Right atrium auricular region (tissue), 2 donors: Measurements from ENCODE around the gene CRIM1. TPM values are rescaled to one million over a fixed set of nuclear protein-coding genes. Genes with fewer than 3 reads are reported as not detected.

Source experiments
- DNase-seq: peaks from one replicate; pipeline ENCODE4 v3.0.0-alpha.2; 2019; ENCODE audit warnings: low spot score
- H3K27ac ChIP-seq, 2 donors: fragments of 200-600 bp; sonication (generic); 1 replicate in 1 of 2; 2 replicates in 1 of 2; pipeline ENCODE4 v1.5.1; 2016 to 2019
- H3K27me3 ChIP-seq, 2 donors: fragments of 200-600 bp; sonication (generic); one replicate each; pipeline versions ENCODE4 v1.5.1 to v1.6.0; 2017 to 2019
- H3K36me3 ChIP-seq: fragments of 200-600 bp; sonication (generic); one replicate; pipeline ENCODE4 v1.5.1; 2016
- H3K4me1 ChIP-seq, 2 donors: fragments of 200-600 bp; sonication (generic); one replicate each; pipeline versions ENCODE4 v1.5.1 to v1.6.0; 2017 to 2019
- H3K4me3 ChIP-seq, 2 donors: fragments of 200-600 bp; sonication (generic); 1 replicate in 1 of 2; 2 replicates in 1 of 2; pipeline ENCODE4 v1.5.1; 2017 to 2019; ENCODE audit warnings: mild to moderate bottlenecking in 1 of 2, moderate library complexity in 1 of 2
- H3K9me3 ChIP-seq, 2 donors: fragments of 200-600 bp; sonication (generic); one replicate each; pipeline ENCODE4 v1.5.1; 2019
- total RNA-seq, 2 donors: library from RNA; depleted of rRNA; stranded (reverse); fragments of >200 nt; gene quantifications; one replicate each; pipeline ENCODE4 v1.1.0, GENCODE V29; 2016
- TF ChIP-seq, protein P1 (sequence below), 2 donors: fragments of 200-600 bp; sonication (generic); IDR thresholded peaks; one replicate each; pipeline ENCODE4 v1.5.1; 2019; ENCODE audit warnings: antibody characterized with exemption in 2 of 2

Gene CRIM1
- total RNA-seq, 2 donors from 2014 or later: 49.1 to 71.3 TPM

DNA sequence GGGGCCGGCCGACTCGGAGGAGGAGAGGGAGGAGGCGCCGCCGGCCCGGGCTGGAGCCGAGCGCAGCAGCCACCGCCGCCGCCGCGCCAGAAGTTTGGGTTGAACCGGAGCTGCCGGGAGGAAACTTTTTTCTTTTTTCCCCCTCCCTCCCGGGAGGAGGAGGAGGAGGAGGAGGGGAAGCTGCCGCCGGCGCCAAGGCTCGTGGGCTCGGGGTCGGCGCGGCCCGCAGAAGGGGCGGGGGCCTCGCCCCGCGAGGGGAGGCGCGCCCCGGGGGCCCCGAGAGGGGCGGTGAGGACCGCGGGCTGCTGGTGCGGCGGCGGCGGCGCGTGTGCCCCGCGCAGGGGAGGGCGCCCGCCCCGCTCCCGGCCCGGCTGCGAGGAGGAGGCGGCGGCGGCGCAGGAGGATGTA is 316 bp downstream of the CRIM1 start:
- H3K27ac ChIP-seq: peak overlapping the region; percentile 83 to 89
- peak overlapping the region; percentile 62 to 69 for H3K4me3 ChIP-seq
- peaks cover 0 to 40% of the 10 kb centered on the region in 2 donors for H3K4me1 ChIP-seq
- H3K36me3 ChIP-seq: no peaks in the 10 kb centered on the region
- no peak for DNase-seq
- TF ChIP-seq, protein P1, sequence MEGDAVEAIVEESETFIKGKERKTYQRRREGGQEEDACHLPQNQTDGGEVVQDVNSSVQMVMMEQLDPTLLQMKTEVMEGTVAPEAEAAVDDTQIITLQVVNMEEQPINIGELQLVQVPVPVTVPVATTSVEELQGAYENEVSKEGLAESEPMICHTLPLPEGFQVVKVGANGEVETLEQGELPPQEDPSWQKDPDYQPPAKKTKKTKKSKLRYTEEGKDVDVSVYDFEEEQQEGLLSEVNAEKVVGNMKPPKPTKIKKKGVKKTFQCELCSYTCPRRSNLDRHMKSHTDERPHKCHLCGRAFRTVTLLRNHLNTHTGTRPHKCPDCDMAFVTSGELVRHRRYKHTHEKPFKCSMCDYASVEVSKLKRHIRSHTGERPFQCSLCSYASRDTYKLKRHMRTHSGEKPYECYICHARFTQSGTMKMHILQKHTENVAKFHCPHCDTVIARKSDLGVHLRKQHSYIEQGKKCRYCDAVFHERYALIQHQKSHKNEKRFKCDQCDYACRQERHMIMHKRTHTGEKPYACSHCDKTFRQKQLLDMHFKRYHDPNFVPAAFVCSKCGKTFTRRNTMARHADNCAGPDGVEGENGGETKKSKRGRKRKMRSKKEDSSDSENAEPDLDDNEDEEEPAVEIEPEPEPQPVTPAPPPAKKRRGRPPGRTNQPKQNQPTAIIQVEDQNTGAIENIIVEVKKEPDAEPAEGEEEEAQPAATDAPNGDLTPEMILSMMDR (IDR thresholded peaks at IDR 0.05): no peak
- no peaks in the 10 kb centered on the region for H3K27me3 ChIP-seq
- no peaks in the 10 kb centered on the region for H3K9me3 ChIP-seq

DNA sequence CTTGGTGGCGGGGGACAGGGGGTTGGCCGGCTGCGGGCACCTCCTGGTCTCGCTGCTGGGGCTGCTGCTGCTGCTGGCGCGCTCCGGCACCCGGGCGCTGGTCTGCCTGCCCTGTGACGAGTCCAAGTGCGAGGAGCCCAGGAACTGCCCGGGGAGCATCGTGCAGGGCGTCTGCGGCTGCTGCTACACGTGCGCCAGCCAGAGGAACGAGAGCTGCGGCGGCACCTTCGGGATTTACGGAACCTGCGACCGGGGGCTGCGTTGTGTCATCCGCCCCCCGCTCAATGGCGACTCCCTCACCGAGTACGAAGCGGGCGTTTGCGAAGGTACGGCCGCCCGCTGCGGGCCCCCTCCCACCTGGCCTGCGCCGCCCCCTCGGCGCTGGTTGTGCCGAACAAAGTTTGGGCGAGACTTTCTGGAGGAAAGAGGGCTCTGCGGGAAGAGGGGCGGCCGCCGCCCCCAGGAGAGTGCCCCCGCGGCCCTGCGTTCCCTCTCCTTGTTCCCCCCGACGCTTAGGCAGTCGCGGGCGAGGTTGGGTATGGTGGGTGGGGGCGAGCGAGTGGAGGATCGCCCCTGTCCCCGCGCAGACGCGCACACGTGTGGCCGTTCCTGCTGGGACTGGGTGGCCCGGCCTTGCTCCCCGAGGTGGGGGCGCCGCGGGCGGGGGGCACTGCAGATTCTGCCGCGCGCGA is 866 bp downstream of the CRIM1 start:
- H3K36me3 ChIP-seq: no peaks in the 10 kb centered on the region
- no peaks in the 10 kb centered on the region for H3K27me3 ChIP-seq
- TF ChIP-seq, protein P1 (IDR thresholded peaks at IDR 0.05): no peak
- peaks cover 0 to 45% of the 10 kb centered on the region in 2 donors for H3K4me1 ChIP-seq
- no peak for DNase-seq
- H3K4me3 ChIP-seq: peak overlapping the region; percentile 62 to 69
- no peaks in the 10 kb centered on the region for H3K9me3 ChIP-seq
- H3K27ac ChIP-seq: peak overlapping the region; percentile 83 to 89

DNA sequence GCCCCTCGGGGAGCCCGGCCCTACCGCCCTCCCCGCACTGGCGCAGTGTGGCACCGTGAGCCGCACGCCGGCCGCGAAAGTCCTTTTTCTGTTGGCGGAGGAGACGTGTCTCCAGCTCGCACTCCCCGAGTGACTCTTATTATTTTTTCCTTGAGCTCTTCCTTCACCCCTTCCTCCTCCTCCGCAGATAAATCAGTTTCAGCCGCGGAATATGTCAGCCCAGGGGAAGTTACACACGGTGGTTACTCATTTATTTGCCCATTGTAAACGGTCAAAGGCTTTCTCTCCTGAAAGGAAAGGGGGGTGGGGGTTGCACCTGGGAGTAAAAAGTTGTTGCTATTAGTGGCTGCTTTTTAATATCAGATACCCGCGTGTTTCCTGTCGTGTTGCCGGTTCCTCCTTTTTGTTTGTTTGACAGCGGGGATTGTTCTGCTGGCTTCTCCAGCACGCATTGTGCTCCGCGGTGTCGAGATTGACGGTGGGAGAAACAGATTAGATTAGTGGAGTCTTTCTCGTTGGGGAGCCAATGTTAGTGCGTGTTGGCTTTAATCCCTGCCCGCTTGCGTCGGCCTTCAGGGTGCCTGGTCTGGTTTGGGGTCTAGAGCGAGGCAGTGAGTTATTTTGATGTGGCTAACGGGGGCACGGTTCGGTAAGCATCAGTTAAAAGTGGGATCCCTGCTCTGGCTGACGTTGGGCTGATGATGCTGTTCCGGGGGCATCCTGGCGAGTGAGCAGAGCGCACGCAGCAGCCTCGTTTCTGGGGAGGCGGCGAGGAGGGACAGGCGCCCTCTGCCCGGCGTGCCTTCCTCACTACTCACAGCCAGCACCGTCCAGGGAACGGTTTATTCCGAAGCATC is 1.6 kb downstream of the CRIM1 start:
- H3K9me3 ChIP-seq: no peaks in the 10 kb centered on the region
- no peaks in the 10 kb centered on the region for H3K27me3 ChIP-seq
- no peaks in the 10 kb centered on the region for H3K36me3 ChIP-seq
- H3K4me1 ChIP-seq: peaks cover 0 to 49% of the 10 kb centered on the region in 2 donors
- peak overlapping the region; percentile 83 to 89 for H3K27ac ChIP-seq
- peak overlapping the region; percentile 62 to 69 for H3K4me3 ChIP-seq
- no peak for DNase-seq
- TF ChIP-seq, protein P1 (IDR thresholded peaks at IDR 0.05): no peak

- H3K4me1 ChIP-seq: peaks cover 0 to 45% of the 10 kb centered on the region in 2 donors
Observed at GRCh38 chr2:36357847-36358659, 2.5 kb downstream of the CRIM1 start.

DNA sequence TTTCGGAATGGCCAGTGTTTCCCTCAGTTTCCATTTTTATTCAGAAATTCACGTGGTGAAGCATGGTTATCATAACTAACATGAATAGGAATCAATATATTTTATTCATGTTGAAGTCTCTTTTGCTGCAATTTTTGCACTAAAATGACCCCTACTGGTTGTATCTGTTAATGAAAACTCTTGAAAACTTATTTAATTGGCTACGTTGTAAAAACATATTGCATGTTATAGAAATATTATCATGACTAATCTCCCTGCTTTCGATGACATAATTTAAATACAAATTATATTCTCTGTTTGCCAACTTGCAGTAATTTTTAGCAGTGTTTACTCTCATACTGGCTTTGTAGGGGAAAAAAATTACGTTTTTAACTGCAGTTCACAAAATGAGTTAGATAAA is 3.5 kb downstream of the CRIM1 start:
- Histone ChIP-seq H3K27me3 (no peaks in the 10 kb centered on the region), H3K27ac (no peak overlapping the region), H3K4me3 (no peak overlapping the region), H3K36me3 (no peaks in the 10 kb centered on the region), H3K9me3 (no peaks in the 10 kb centered on the region), H3K4me1 (peaks cover 0 to 47% of the 10 kb centered on the region in 2 donors)
- no peak for DNase-seq
- TF ChIP-seq, protein P1 (IDR thresholded peaks at IDR 0.05): no peak

More at GRCh38 chr2:36357847-36358659, 2.5 kb downstream of the CRIM1 start:
- Histone ChIP-seq H3K27me3 (no peaks in the 10 kb centered on the region), H3K9me3 (no peaks in the 10 kb centered on the region), H3K36me3 (no peaks in the 10 kb centered on the region), H3K27ac (peak overlapping the region; percentile 83 to 89), H3K4me3 (peak overlapping the region; percentile 62 to 69)
- TF ChIP-seq, protein P1 (IDR thresholded peaks at IDR 0.05): peak; percentile 18 to 70
- DNase-seq: no peak
